Skeletal muscle tissue (tissue), 4 donors: ENCODE data around the gene DNAJA1. TPM values are rescaled to one million over a fixed set of nuclear protein-coding genes. Genes with fewer than 3 reads are reported as not detected.

Source experiments
- H3K27ac ChIP-seq: one replicate; pipeline ENCODE4 v1.7.0; 2013; ENCODE audit warnings: mild to moderate bottlenecking, low read depth, low read length, inconsistent platforms
- H3K27me3 ChIP-seq, 3 donors: one replicate each; pipeline ENCODE4 v1.7.0; 2013; ENCODE audit warnings: low read length in 3 of 3; ENCODE audit not compliant: control insufficient read depth in 3 of 3, insufficient read depth in 3 of 3
- H3K36me3 ChIP-seq, 3 donors: one replicate each; pipeline ENCODE4 v1.7.0; 2013; ENCODE audit warnings: low read length in 3 of 3; ENCODE audit not compliant: control insufficient read depth in 3 of 3, insufficient read depth in 3 of 3
- H3K4me1 ChIP-seq, 3 donors: one replicate each; pipeline ENCODE4 v1.7.0; 2013; ENCODE audit warnings: low read length in 3 of 3, mild to moderate bottlenecking in 3 of 3; ENCODE audit not compliant: control insufficient read depth in 3 of 3, insufficient read depth in 3 of 3
- H3K4me3 ChIP-seq, 3 donors: one replicate each; pipeline ENCODE4 v1.7.0; 2013; ENCODE audit warnings: low read length in 3 of 3
- H3K9ac ChIP-seq, 3 donors: one replicate each; pipeline ENCODE4 v1.7.0; 2013; ENCODE audit warnings: low read length in 3 of 3, mild to moderate bottlenecking in 3 of 3, moderate library complexity in 2 of 3, low read depth in 1 of 3
- H3K9me3 ChIP-seq, 3 donors: one replicate each; pipeline ENCODE4 v1.7.0; 2013; ENCODE audit warnings: low read length in 3 of 3; ENCODE audit not compliant: control insufficient read depth in 3 of 3
- total RNA-seq: library from RNA; depleted of rRNA; stranded (reverse); fragments of >200 nt; gene quantifications from one replicate; pipeline ENCODE4 v1.2.3, GENCODE V29; 2014
- donor health status: Osteomylitis.

DNAJA1 gene
- total RNA-seq, 1 donor from 2014 or later: 54.3 TPM

- peak overlapping the region; percentile 98 for H3K27ac ChIP-seq
- H3K4me1 ChIP-seq: peaks cover 18 to 42% (median 33%) of the 10 kb centered on the region in 3 donors
Observed at GRCh38 chr9:33025572-33026342, 684 bp downstream of the DNAJA1 start.

GRCh38 chr9:33029231-33029786 is 4.2 kb downstream of the DNAJA1 start:
- H3K27ac ChIP-seq: no peak overlapping the region
- H3K4me3 ChIP-seq: no peak overlapping the region
- peaks cover 13 to 53% (median 34%) of the 10 kb centered on the region in 3 donors for H3K36me3 ChIP-seq
- peaks cover 10 to 29% (median 23%) of the 10 kb centered on the region in 3 donors for H3K4me1 ChIP-seq
- no peaks in the 10 kb centered on the region for H3K27me3 ChIP-seq
- no peaks in the 10 kb centered on the region for H3K9me3 ChIP-seq
- H3K9ac ChIP-seq: no peak overlapping the region

More at GRCh38 chr9:33025572-33026342, 684 bp downstream of the DNAJA1 start:
- Histone ChIP-seq H3K9me3 (no peaks in the 10 kb centered on the region), H3K9ac (peak overlapping the region; percentile 95 to 99 (median 96)), H3K4me3 (peak overlapping the region; percentile 95 to 99 (median 98)), H3K36me3 (peaks cover 10 to 25% (median 17%) of the 10 kb centered on the region in 3 donors), H3K27me3 (no peaks in the 10 kb centered on the region)

GRCh38 chr9:33030285-33030684 is 5.2 kb downstream of the DNAJA1 start:
- H3K4me1 ChIP-seq: peaks cover 7 to 24% (median 20%) of the 10 kb centered on the region in 3 donors
- H3K9me3 ChIP-seq: no peaks in the 10 kb centered on the region
- peaks cover 17 to 61% (median 43%) of the 10 kb centered on the region in 3 donors for H3K36me3 ChIP-seq

GRCh38 chr9:33032292-33032691 is 7.2 kb downstream of the DNAJA1 start:
- Histone ChIP-seq H3K4me1 (peaks cover 0 to 12% (median 10%) of the 10 kb centered on the region in 3 donors), H3K27me3 (no peaks in the 10 kb centered on the region), H3K36me3 (peaks cover 24 to 70% (median 60%) of the 10 kb centered on the region in 3 donors), H3K4me3 (no peak overlapping the region), H3K9ac (no peak overlapping the region), H3K27ac (no peak overlapping the region), H3K9me3 (no peaks in the 10 kb centered on the region)

More at GRCh38 chr9:33030285-33030684, 5.2 kb downstream of the DNAJA1 start:
- Histone ChIP-seq H3K27me3 (no peaks in the 10 kb centered on the region), H3K9ac (no peak overlapping the region), H3K27ac (no peak overlapping the region), H3K4me3 (no peak overlapping the region)

GRCh38 chr9:33032865-33033264 is 7.8 kb downstream of the DNAJA1 start:
- Histone ChIP-seq H3K9me3 (no peaks in the 10 kb centered on the region), H3K27me3 (no peaks in the 10 kb centered on the region), H3K27ac (no peak overlapping the region), H3K9ac (no peak overlapping the region), H3K4me1 (peaks cover 0 to 12% (median 10%) of the 10 kb centered on the region in 3 donors), H3K4me3 (no peak overlapping the region), H3K36me3 (peaks cover 23 to 73% (median 66%) of the 10 kb centered on the region in 3 donors)

- Histone ChIP-seq H3K27ac (no peak overlapping the region), H3K9me3 (no peaks in the 10 kb centered on the region), H3K4me3 (no peak overlapping the region), H3K27me3 (no peaks in the 10 kb centered on the region), H3K4me1 (peaks cover 0 to 11% (median 11%) of the 10 kb centered on the region in 3 donors), H3K9ac (no peak overlapping the region), H3K36me3 (peaks cover 20 to 38% (median 36%) of the 10 kb centered on the region in 3 donors)
Observed at GRCh38 chr9:33040792-33041431, 15.8 kb downstream of the DNAJA1 start.

GRCh38 chr9:33041432-33042188 is 16.5 kb downstream of the DNAJA1 start:
- Histone ChIP-seq H3K9me3 (no peaks in the 10 kb centered on the region), H3K36me3 (peaks cover 17 to 37% (median 33%) of the 10 kb centered on the region in 3 donors), H3K27ac (no peak overlapping the region)

GRCh38 chr9:33042473-33042872 is 17.4 kb downstream of the DNAJA1 start:
- Histone ChIP-seq H3K4me1 (peaks cover 0 to 11% (median 11%) of the 10 kb centered on the region in 3 donors), H3K27ac (no peak overlapping the region), H3K36me3 (peaks cover 20 to 33% (median 32%) of the 10 kb centered on the region in 3 donors), H3K4me3 (no peak overlapping the region), H3K9me3 (no peaks in the 10 kb centered on the region), H3K9ac (no peak overlapping the region), H3K27me3 (no peaks in the 10 kb centered on the region)

More at GRCh38 chr9:33041432-33042188, 16.5 kb downstream of the DNAJA1 start:
- H3K4me3 ChIP-seq: no peak overlapping the region
- H3K9ac ChIP-seq: no peak overlapping the region
- peaks cover 0 to 11% (median 11%) of the 10 kb centered on the region in 3 donors for H3K4me1 ChIP-seq
- no peaks in the 10 kb centered on the region for H3K27me3 ChIP-seq

- Histone ChIP-seq H3K27me3 (no peaks in the 10 kb centered on the region), H3K4me3 (peak overlapping the region; percentile 73 to 88 (median 82)), H3K36me3 (peaks cover 11 to 32% (median 24%) of the 10 kb centered on the region in 3 donors), H3K9ac (peak overlapping the region; percentile 81 to 87 (median 83)), H3K27ac (peak overlapping the region; percentile 89), H3K4me1 (peaks cover 0 to 11% (median 11%) of the 10 kb centered on the region in 3 donors), H3K9me3 (no peaks in the 10 kb centered on the region)
Observed at GRCh38 chr9:33043671-33044070, 18.6 kb downstream of the DNAJA1 start.
